AG09319 (cell line): Measurements from ENCODE around the gene SHC2.

Source experiments
- DNase-seq: peaks from one replicate; pipeline ENCODE4 v3.0.0-alpha.2; 2010; ENCODE audit warnings: low read depth; ENCODE audit errors: extremely low read depth
- CTCF ChIP-seq: IDR thresholded peaks from 2 replicates; pipeline ENCODE4 v1.5.1; 2011; ENCODE audit warnings: low read depth, mild to moderate bottlenecking, inconsistent platforms, low read length, moderate library complexity

Gene SHC2

GRCh38 chr19:447064-447426, 13.8 kb downstream of the SHC2 start:
- DNase-seq: no peak
- no peak for TF ChIP-seq CTCF

- DNase-seq: no peak
- TF ChIP-seq CTCF: no peak
These were observed 16.1 kb downstream of the SHC2 start for GRCh38 chr19:444677-445210.

GRCh38 chr19:443005-443404, 17.8 kb downstream of the SHC2 start:
- no peak for DNase-seq
- no peak for TF ChIP-seq CTCF

- no peak for TF ChIP-seq CTCF
- DNase-seq: no peak
These were observed 18.7 kb downstream of the SHC2 start for GRCh38 chr19:442085-442484.

- TF ChIP-seq CTCF: no peak
- no peak for DNase-seq
These were observed 19.5 kb downstream of the SHC2 start for GRCh38 chr19:441213-441836.

- TF ChIP-seq CTCF: no peak
- DNase-seq: no peak
These were observed 20.2 kb downstream of the SHC2 start for GRCh38 chr19:440391-441212.

- no peak for DNase-seq
- no peak for TF ChIP-seq CTCF
These were observed 21.5 kb downstream of the SHC2 start for GRCh38 chr19:439167-439900.
